Stimulated activated CD8-positive, alpha-beta memory T cell treated with anti-CD3 and anti-CD28 coated beads, Interleukin-7, amount 100 ng/mL, for 4 hours (primary cell): ENCODE measurements around the gene SLC46A2.

Experiments used
- DNase-seq, 2 donors: peaks; one replicate each; pipeline ENCODE4 v3.0.0-alpha.2; 2020; ENCODE audit warnings: low read depth in 2 of 2

Gene SLC46A2, protein sequence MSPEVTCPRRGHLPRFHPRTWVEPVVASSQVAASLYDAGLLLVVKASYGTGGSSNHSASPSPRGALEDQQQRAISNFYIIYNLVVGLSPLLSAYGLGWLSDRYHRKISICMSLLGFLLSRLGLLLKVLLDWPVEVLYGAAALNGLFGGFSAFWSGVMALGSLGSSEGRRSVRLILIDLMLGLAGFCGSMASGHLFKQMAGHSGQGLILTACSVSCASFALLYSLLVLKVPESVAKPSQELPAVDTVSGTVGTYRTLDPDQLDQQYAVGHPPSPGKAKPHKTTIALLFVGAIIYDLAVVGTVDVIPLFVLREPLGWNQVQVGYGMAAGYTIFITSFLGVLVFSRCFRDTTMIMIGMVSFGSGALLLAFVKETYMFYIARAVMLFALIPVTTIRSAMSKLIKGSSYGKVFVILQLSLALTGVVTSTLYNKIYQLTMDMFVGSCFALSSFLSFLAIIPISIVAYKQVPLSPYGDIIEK

DNA sequence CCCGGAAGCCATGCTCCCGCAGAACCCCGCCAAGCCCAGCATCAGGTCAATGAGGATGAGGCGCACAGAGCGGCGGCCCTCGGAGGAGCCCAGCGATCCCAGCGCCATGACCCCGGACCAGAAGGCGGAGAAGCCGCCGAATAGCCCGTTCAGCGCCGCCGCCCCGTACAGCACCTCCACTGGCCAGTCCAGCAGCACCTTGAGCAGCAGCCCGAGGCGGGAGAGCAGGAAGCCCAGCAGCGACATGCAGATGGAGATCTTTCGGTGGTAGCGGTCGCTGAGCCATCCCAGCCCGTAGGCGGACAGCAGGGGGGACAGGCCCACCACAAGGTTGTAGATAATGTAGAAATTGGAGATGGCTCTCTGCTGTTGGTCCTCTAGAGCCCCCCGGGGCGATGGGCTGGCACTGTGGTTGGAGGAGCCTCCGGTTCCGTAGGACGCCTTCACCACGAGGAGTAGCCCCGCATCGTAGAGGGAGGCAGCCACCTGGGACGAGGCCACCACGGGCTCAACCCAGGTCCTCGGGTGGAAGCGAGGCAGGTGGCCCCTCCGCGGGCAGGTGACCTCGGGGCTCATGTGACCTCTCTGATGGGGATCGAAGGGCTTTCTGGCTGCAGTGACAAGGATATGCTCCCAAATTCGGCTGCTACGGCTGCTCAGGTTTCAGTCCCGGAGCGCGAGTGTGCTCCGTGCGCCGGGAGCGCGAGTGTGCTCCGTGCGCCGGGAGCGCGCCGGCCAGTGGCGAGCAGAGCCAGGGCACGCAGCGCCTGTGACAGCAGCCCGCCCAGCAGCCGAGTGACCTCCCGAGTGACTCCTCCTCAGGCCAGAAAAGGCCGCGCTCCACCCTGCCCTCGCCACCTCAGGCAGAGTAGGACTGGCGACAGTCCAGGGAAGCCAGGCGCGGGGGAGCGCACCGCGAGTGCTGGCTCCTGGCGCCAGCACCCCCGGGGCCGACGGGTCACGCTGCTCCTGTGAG, at the start of gene SLC46A2:
Gene SLC46A2, minus strand, starts transcription at position 771 of the 976 bp plus-strand sequence. Its CDS starts 195 bp downstream, at position 576.
- no peak for DNase-seq

DNA sequence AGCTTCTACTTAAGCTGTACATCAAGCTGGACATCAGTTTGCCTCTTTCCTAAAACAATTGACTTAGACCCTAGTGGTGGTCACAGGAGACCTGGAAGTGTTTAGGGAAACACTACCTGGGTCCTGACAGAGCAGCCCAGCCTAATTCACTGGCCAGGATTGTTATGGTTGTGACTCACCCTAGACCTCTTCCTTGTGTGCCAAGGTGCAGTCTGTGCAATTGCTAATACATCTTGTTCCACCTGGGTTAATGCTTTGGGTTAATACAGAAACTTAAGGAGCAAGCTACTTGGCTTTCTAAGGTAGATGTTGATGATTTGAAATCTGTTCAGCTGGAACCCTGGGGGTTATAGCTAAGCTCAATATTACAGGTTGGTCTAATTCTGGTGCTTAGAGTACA, 48.7 kb upstream of the SLC46A2 start:
- no peak for DNase-seq

DNA sequence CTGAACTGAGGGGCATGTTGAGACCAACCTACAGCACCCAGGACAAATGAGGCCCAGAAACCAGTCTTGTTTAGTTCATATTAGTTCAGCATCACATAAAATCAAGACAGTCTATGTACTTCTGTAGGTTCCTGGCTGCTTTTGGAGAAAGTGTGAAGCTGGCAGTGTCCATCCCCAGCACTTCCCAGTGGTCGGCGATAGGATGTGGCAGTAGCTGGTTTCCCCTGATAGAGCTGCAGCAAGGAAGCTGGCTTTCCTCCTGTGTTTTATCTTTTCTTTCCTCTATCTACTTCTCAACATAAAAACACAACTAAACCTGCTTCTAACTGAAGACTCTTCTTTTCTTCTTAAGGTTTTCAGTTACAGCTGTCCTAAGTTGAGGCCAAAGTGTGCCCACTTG, 43.0 kb upstream of the SLC46A2 start:
- no peak for DNase-seq

DNA sequence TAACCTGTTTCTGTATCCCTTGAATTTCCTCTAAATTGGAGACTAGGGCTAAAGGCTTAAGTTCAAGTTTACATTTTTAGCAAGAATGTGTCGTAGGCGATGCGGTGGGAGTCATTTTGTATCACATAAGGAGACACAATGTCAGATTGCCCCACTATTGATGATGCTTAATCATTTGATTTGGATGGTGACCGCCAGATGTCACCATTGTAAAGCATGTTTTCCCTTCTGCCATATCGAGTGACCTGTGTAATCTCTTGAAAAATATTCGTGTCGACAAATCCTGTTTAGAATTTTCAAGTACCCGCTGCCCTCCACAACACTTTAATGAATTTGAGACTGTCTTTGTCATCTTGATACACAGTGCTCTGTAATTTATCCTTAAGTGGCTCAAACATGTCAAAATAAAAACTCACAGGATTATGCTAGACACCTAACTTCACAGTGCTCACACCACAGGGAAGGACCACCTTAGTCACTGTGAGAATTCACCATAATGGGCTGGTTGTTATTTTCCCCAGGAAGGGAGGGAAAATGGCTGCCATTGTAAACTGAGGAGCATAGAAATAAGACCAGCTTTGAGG, 34.5 kb upstream of the SLC46A2 start:
- DNase-seq, result no peak

DNA sequence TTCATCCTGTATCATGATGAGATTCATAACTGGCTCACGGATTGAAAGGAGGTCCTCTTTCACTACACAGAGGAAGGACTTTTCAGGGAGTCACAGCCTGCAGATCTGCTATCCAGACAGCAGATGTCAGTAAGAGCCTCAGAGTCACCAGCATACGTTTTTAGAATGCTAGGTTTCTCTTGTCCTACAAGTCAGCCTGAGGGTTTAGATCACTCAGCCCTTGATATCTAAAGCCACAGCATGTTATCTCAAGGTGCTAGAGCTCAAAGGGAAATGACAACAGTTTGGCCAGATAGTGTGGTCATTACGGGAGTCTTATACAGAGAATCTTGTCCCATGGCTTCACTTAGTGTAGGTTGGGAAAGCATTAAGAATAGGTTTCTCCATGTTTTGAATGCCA, 30.9 kb upstream of the SLC46A2 start:
- no peak for DNase-seq

DNA sequence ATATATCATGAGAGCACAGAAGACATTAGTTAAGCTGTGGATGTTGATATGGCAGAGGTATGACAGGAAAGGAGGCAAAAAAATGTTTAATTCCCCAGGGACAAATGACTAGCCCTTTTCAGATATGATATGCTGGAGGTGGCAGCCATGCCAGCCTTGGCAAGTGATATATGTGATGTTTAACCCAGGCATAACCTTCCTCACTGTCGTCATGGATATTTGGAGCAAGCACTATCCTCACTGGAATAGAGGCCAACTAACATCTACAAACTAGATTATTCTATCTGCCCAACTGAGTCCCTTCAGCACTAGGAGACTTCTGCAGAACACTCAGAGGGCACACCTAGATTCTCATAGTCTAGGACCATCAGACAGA, 27.3 kb upstream of the SLC46A2 start:
- DNase-seq, result no peak

DNA sequence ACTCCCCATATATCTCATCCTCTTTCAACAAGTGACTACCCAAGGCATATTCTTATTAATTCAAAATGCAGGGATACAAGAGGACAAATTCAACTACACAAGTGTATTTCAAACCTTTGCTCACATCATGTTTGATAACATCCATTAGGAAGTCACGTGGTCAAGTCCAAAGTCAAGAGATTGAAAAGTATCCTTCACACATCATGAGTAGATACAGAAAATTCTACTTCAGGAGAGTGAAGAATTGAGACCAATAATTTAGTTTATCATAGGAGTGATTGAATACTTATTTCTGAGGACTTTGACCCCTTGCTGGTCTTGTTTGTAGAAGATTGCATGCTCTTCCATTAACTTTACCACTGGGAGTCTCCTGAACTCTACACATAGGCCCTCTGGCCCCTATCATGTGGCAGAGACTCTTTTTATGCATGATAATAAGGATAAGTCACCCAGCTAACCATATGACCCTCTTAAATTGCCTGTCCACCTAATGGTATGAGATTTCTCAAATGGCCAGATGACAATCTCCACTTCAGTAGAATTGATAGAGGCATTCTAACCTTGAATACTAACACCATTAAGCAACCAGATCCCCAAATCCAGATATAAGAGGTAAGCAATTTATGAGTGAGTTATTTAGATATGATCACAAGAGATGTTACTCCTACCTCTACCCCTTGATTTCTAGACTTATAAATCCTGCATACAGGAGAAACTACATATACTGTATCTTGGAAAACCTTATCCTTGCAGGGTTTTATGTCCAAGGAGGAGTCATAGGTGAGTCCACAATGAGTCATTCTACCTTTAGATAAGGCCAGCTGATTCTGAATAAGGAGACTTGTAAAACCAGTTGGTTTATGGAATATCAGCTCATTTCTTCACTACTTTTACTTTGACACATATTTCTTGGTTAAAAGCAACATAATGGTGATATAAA, 26.6 kb upstream of the SLC46A2 start:
- no peak for DNase-seq

DNA sequence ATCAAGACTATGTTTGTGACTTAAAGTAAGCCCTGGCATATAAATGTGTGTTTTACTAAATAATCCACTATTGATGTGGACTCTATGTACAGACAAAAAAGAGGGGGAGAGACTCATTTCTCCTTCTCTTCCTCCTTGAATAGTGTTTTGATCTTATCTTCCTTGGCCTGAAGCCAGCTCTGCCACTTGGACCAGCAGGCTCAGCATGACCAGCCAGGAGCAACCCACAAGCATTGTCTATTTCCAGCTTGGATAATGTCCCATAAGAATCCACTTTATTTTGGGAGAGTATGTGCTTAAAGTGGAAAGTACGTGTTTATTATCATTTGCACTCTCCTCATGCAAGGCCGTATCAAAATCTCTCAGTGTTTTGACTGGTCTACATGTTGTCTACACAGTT, 23.8 kb upstream of the SLC46A2 start:
- DNase-seq, result no peak

DNA sequence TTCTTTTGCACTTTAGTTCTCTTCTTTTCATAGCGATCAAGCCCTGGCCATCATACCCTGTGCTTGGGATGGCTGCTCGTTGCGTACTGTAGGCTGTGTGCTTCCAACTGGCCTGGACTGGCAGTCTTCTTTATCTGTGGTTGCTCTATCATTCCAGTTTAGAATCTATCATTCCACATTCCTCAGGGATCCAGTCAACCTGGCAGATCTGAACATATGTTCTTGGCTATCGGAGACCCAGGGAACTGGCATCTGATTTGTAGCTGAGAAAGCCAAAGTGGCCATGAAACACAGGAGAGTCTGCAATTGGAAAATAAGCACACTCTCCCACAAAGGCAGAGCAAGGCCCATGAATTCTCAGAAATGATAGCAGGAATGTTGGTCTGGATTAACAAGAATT, 22.6 kb upstream of the SLC46A2 start:
- DNase-seq, result no peak

DNA sequence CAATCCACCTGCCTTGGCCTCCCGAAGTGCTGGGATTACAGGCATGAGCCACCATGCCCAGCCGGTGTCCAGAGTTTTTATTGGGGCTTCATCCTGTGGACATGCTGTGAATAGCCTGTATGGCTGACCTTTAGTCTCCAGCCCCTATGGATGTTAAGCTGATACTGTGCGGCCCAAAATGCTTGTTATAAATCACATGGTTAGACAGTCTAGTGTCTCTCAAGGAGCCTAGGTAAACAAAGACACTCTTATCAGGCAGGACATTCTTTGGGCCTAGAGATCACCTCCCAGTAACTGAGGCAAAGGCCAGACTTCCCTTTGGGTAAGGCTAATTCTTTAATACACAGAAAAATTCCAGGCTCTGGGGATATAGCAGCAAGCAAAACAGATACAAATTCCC, 22.0 kb upstream of the SLC46A2 start:
- DNase-seq, result no peak

DNA sequence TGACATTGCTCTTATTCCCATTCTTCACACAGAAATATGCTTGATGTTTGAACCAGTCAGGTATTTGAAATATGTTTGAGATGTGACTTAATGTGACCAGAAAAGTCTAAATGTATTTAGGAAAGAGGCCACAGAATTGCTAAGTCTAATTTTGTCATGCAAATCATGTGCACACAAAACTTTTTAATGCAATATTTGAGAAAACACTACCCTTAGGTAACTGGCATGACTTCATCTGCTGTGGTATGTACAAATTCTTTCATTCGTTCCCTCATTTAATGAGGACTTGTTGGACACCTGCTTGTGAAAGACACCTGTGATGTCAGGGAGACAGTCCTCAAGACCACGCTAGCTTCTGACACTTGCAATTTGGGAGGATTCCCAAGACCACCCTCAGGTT, 21.1 kb upstream of the SLC46A2 start:
- DNase-seq, result no peak

DNA sequence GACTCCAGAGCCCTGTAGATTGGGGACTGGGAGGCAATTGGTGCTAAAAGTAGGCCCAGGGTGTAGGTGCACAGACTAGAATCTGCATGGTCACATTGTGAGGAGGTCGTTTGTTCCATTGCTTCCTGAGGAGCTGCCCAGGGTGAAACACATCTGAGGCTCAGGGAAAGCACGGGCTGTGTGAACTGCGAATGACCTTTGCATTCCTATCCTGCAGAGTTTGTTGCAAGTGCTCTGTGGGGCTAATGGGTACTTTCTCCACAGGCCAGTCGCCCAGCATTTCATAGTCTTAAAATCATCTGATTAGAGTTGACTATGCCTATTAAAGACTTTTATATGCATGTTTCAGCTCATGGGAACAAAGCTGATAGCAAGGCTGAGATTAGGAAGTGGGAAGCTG, 14.4 kb upstream of the SLC46A2 start:
- DNase-seq, result no peak

DNA sequence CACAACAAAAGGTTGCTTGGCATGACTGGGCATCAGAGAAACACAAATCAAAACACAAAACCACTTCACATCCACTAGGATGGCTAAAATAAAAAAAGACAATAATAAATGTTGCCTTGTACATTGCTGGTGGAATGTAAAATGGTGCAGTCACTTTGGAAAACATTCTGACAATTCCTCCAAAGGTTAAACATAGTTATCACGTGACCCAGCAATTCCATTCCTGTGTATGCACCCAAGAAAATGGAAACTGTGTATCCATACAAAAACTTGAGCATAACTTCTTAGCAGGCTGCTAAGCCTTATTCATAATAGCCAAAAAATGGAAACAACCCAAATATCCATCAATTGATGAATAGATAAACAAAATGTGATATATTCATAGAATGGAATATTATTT, 10.2 kb upstream of the SLC46A2 start:
- no peak for DNase-seq

DNA sequence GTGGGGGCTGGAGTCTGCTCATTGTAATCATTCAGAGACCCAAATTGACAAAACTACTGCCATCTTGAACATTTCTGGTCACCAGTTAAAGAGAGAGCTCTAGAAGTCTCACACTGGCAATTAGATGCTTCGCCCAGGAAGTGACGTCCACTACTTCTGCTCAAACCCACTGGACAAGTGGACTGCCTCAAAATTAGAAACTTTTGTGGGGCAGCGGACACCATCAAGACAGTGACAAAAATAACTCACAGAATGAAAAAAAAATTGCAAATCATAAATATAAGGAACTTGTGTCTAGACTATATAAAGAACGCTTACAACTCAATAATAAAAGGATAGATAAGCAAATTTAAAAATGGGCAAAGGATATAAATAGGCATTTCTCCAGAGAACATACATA, 9.8 kb upstream of the SLC46A2 start:
- DNase-seq, result no peak

DNA sequence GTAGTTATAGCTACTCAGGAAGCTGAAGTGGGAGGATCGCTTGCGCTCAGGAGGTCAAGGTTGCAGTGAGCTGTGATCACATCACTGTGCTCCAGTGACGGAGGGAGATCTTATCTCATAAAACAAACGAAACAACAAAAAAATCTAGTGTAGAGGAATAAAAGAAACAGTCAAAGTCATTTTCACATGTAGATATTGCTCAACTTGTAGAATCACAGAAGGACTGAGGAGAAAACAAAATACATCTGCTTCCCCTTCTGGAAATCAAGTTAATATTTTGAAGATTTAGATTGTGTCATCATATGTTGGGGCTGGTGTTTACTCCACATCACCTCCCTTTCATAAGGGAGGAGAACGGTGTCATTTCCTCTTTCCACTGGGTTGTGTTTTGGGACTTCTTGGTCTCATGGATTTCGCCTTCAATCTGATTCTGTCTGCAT, 8.2 kb upstream of the SLC46A2 start:
- DNase-seq, result no peak

DNA sequence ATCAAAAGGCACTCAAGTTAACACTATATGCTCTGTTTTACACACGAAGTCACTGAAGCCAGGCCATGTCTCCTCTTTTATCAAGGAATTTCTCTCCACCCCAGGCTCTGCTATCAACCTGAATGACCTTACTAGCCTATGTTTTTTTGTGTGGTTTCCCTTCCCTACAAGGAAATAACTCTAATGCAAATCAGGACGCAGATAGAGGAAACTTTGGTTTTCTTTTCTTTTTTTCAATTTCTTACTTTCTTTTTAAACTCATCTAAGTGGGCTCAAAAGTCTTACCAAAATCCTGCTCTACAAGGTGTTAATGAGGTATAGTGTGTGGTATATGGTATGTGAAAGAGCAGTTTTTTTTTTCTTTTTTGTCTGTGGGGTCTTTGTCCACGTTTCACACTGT, 5.5 kb upstream of the SLC46A2 start:
- no peak for DNase-seq

DNA sequence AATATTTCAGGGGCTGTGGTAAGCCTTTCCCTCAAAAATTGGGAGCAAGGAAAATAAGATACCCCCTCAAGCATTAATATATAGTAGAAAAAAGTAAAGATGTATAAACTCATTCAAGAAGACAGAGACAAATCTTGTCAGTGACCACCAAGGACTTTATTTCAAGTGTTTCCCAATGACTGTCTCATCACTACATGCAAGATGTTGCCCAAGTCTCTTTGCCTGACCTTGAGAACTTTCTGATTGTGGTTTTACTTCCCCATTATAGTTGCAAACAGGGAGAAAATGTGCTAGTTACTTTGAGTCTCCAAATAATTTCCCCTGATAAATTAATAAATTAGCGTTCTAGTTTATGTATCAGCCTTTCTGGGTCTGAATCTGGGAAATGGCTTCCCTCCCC, 4.0 kb upstream of the SLC46A2 start:
- DNase-seq, result no peak

DNA sequence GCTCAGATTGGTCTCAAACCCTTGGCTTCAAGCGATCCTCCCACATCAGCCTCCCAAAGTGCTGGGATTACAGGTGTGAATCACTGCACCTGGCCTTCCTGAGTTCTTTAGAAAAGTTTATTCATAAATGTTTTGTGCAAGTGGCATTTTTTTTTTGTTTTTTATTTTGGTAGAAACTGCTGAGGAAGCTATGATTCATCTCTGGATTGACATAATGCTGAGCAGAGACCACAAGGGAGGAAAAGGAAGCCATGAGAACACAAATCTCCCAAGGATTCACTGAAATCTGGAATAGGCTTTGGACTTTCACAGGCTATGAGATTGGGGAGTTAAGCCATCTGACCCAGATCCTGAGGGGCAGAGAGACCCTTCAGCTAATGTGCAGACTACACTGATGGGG, 3.4 kb upstream of the SLC46A2 start:
- no peak for DNase-seq

DNA sequence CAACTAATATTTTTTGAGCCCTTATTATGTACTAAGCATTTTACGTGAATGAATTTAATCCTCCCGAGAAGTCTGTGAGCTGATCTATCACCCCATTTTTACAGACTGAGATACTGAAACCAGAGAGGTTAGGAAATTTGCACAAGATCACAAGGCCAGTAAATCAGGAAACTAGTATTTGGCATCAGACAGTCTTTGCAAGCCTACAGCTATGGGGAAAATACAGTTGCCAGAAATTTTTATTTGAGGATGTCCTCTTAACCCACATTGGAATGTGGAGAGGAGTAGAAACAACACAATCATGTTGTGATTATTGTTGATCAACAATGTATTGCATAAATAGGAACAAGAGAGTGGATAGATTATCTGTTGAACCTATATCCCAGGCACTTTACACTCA, 2.3 kb upstream of the SLC46A2 start:
- DNase-seq, result no peak

DNA sequence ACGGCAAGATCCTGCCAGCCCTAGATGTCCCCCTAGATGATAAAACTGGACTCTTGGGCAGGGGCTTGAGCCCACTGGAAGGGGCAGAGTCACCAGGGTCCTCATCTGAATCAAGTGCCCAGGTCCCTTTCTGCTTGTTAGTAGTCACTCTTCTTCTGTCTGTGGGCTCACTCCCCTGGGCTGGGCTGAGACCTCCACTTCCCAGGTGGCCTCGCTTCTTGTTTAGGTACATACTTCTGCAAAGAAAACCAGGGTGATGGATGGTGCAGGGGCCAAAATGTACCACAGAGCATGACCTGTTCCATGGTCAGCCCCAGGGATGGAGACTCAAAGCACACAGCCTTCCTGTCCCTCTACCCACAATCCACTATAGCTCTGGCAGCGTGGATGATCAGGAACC, 845 bp upstream of the SLC46A2 start:
- DNase-seq, result no peak

DNA sequence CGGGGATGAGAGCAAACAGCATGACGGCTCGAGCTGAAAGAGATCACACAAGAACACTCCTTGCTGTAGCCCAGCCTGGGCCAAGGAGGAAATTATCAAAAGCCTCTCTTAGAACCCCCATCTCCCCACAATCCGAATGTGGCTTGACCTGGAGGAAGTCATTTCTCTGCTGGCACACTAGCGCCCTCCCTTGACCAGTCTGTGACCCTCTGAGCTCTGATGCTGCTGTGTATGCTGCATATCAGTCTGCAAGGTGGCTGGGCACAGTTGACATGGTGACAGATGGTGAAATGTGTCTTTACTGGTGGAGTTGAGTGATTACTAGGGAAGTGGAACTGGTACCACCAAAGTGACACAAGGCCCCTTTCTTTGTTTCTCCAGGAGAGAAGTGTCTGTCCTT, 3.3 kb downstream of the SLC46A2 start:
- no peak for DNase-seq
